GM12878 (cell line): Measurements from ENCODE around the gene HYDIN. TPM values are rescaled to one million over a fixed set of nuclear protein-coding genes. Genes with fewer than 3 reads are reported as not detected.

Experiments
- ATAC-seq: fragments of 200-7000 bp; cut with Tn5 transposase; 3 replicates; pipeline ENCODE4 v1.9.1; 2020; ENCODE audit warnings: mild to moderate bottlenecking, moderate library complexity
- BruUV-seq: library from RNA; stranded (reverse); fragments of 400-500 nt; replicated peaks from 2 replicates; lab custom pipeline; 2021; lab: Mats Ljungman, UMichigan
- CTCF ChIA-PET: fragments of 300-600 bp; sonication (Branson Sonifier 250); formaldehyde crosslinking; extraction: SDS; loops from one replicate; lab custom pipeline; 2021; ENCODE audit warnings: inconsistent platforms; lab: Yijun Ruan, JAX
- POLR2A ChIA-PET: fragments of 350-600 bp; formaldehyde crosslinking; extraction: SDS; loops from one replicate; lab custom pipeline; 2021; ENCODE audit warnings: inconsistent platforms; lab: Charles Lee
- RAD21 ChIA-PET: fragments of 300-600 bp; sonication (Branson Sonifier 250); formaldehyde crosslinking; loops from one replicate; lab custom pipeline; 2023; ENCODE audit warnings: antibody characterized with exemption; ENCODE audit not compliant: unreplicated experiment; lab: Charles Lee
- SMC1A ChIA-PET: fragments of 300-600 bp; sonication (Branson Sonifier 250); formaldehyde crosslinking; loops from one replicate; lab custom pipeline; 2023; ENCODE audit not compliant: unreplicated experiment, uncharacterized antibody; lab: Charles Lee
- DNase-seq: peaks from one replicate; pipeline ENCODE4 v3.0.0-alpha.2; 2011; ENCODE audit warnings: low read depth, low spot score
- FAIRE-seq: peaks from 3 replicates; lab custom pipeline; 2011; peaks lifted over from hg19 to GRCh38; lab: Jason Lieb, UNC
- H2AFZ ChIP-seq: 2 replicates; pipeline ENCODE4 v1.6.0; 2011; ENCODE audit warnings: low read depth, low read length, control low read depth; ENCODE audit not compliant: control insufficient read depth
- H3K27ac ChIP-seq: 2 replicates; pipeline ENCODE4 v1.5.1; 2011; ENCODE audit warnings: control low read depth; ENCODE audit not compliant: control insufficient read depth, insufficient read depth
- H3K27me3 ChIP-seq, 2 experiments: replicated peaks in 1 of 2; 2 replicates each; pipeline versions ENCODE4 v1.6.0 to v1.6.1; 2011; ENCODE audit warnings: low read length in 1 of 2; ENCODE audit not compliant: control insufficient read depth in 2 of 2, insufficient read depth in 2 of 2
- H3K36me3 ChIP-seq, 2 experiments: 2 replicates each; pipeline ENCODE4 v1.5.1; 2011; ENCODE audit warnings: low read length in 1 of 2; ENCODE audit not compliant: control insufficient read depth in 2 of 2, insufficient read depth in 2 of 2
- H3K4me1 ChIP-seq: 2 replicates; pipeline ENCODE4 v1.6.1; 2011; ENCODE audit warnings: mild to moderate bottlenecking, low read length, moderate library complexity, mixed read lengths; ENCODE audit not compliant: control insufficient read depth, insufficient read depth
- H3K4me2 ChIP-seq: 2 replicates; pipeline ENCODE4 v1.6.0; 2011; ENCODE audit warnings: control low read depth; ENCODE audit not compliant: control insufficient read depth, insufficient read depth
- H3K4me3 ChIP-seq: fragments of 200-600 bp; sonication (generic); 2 replicates; pipeline ENCODE4 v1.5.1; 2016
- H3K79me2 ChIP-seq: 2 replicates; pipeline ENCODE4 v1.6.0; 2011; ENCODE audit warnings: low read length; ENCODE audit not compliant: control insufficient read depth, insufficient read depth
- H3K9ac ChIP-seq: 2 replicates; pipeline ENCODE4 v1.8.0; 2011; ENCODE audit warnings: low read length, control low read depth, mixed read lengths; ENCODE audit not compliant: control insufficient read depth, insufficient read depth
- H3K9me3 ChIP-seq: replicated peaks from 3 replicates; pipeline ENCODE4 v1.5.1; 2011; ENCODE audit warnings: mild to moderate bottlenecking, low read length; ENCODE audit not compliant: control insufficient read depth, insufficient read depth
- H4K20me1 ChIP-seq: 2 replicates; pipeline ENCODE4 v1.6.0; 2011; ENCODE audit not compliant: control insufficient read depth, insufficient read depth
- BRCA1 ChIP-seq: IDR thresholded peaks from 2 replicates; pipeline ENCODE4 v1.6.1; 2011; ENCODE audit warnings: low read depth, low read length, improper control_type of control experiment
- CHD4 ChIP-seq: fragments of 200-600 bp; sonication (generic); IDR thresholded peaks from 2 replicates; pipeline ENCODE4 v1.6.1; 2016; ENCODE audit warnings: mild to moderate bottlenecking
- KLF5 ChIP-seq: fragments of 450-650 bp; IDR thresholded peaks from 2 replicates; pipeline ENCODE4 v1.6.1; 2014; ENCODE audit warnings: mild to moderate bottlenecking; ENCODE audit not compliant: partially characterized antibody
- MTA3 ChIP-seq: IDR thresholded peaks from 2 replicates; pipeline ENCODE4 v1.6.1; 2012; ENCODE audit warnings: low read length, inconsistent platforms, borderline replicate concordance
- SMC3 ChIP-seq: IDR thresholded peaks from 2 replicates; pipeline ENCODE4 v1.6.1; 2011; ENCODE audit warnings: low read length, improper control_type of control experiment, borderline replicate concordance
- WRNIP1 ChIP-seq: IDR thresholded peaks from 2 replicates; pipeline ENCODE4 v1.6.1; 2011; ENCODE audit warnings: low read depth, low read length, improper control_type of control experiment, borderline replicate concordance
- WGBS: methylation state at CpG from one replicate; pipeline ENCODE4 v1.1.6; 2016; ENCODE audit warnings: low lambda C conversion rate; ENCODE audit not compliant: insufficient replicate concordance, insufficient coverage; ENCODE audit errors: missing lambda C conversion rate; 5-methylcytosine and 5-hydroxymethylcytosine counted together
- in situ Hi-C: fragments of 300-500 bp; cut with MboI; formaldehyde crosslinking; loops from 9 replicates; pipeline ENCODE4 v1.14.3; 2018; ENCODE audit warnings: mixed read lengths
- intact Hi-C: fragments of 100-400 bp; cut with micrococcal nuclease; formaldehyde crosslinking; loops from one replicate; pipeline ENCODE4 v1.14.2; 2022; ENCODE audit not compliant: unreplicated experiment
- polyA plus RNA-seq, 11 experiments: library from polyadenylated mRNA; depleted of rRNA in 4 of 11; unstranded in 6 of 11; stranded (reverse) in 5 of 11; fragments of >200 nt; fragmentation: Nextera tagmentation in 4 of 11; fragmentation: Illumina TruSeq in 1 of 11; extraction: Ambion mirVana in 4 of 11; extraction: Trizol in 1 of 11; gene quantifications; 1 replicate in 1 of 11; 2 replicates in 10 of 11; pipeline versions ENCODE4 v1.2.1 to v1.2.3, GENCODE V29; 2011 to 2016; ENCODE audit warnings: inconsistent platforms in 2 of 11, missing spikeins in 2 of 11, low read depth in 1 of 11
- total RNA-seq, 4 experiments: library from RNA; depleted of rRNA in 3 of 4; stranded (reverse); fragments of >200 nt in 3 of 4; fragmentation: Illumina TruSeq in 1 of 4; extraction: Trizol in 1 of 4; gene quantifications; 2 replicates each; pipeline versions ENCODE4 v1.2.1 to v1.2.3, GENCODE V29; 2013 to 2021
- TF ChIP-seq, protein P1 (sequence below): IDR thresholded peaks from 2 replicates; pipeline ENCODE4 v1.6.1; 2012; ENCODE audit warnings: low read depth, low read length, improper control_type of control experiment
- TF ChIP-seq, protein P2 (sequence below): fragments of 450-650 bp; formaldehyde crosslinking; IDR thresholded peaks from 2 replicates; pipeline ENCODE4 v1.4.0; 2022; ENCODE audit warnings: mild to moderate bottlenecking, moderate library complexity
- TF ChIP-seq, protein P3 (sequence below): fragments of 450-650 bp; IDR thresholded peaks from 2 replicates; pipeline ENCODE4 v1.6.1; 2017; ENCODE audit warnings: low read depth, mild to moderate bottlenecking, moderate library complexity

The HYDIN gene
- total and polyA plus RNA-seq, 10 of the 15 experiments (the other 5 are each of a cell fraction or from before 2014, with no cell fraction given) = 0.01 to 0.30 (median 0.10) TPM; not detected in 7

DNA sequence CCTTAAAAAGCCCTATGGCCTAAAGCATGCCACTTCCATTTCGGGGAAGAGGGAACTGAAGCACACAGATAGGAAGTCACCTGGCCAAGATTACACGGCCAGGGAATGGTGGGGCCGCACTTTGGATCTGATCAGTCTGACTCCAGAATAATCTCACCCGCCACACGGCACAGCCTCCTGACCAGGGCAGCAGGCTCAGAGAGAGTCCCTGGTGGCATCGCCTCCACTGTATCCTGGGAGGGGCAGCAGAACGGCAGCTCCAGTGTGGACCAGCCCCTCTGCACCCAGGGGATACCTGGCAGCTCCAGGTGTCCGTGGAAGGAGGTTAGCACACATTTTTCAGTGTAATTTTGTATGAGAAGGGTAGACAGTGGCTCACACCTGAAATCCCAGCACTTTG lies 465.0 kb downstream of the HYDIN start:
- no TSS peak for BruUV-seq
- in situ Hi-C loops = no loop called here

More for the DNA sequence above, 465.0 kb downstream of the HYDIN start:
- TF ChIP-seq WRNIP1 (no peak), CHD4 (no peak), KLF5 (no peak), MTA3 (no peak), SMC3 (no peak), BRCA1 (no peak)
- TF ChIP-seq, protein P1, sequence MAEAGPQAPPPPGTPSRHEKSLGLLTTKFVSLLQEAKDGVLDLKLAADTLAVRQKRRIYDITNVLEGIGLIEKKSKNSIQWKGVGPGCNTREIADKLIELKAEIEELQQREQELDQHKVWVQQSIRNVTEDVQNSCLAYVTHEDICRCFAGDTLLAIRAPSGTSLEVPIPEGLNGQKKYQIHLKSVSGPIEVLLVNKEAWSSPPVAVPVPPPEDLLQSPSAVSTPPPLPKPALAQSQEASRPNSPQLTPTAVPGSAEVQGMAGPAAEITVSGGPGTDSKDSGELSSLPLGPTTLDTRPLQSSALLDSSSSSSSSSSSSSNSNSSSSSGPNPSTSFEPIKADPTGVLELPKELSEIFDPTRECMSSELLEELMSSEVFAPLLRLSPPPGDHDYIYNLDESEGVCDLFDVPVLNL = no peak
- TF ChIP-seq, protein P2, sequence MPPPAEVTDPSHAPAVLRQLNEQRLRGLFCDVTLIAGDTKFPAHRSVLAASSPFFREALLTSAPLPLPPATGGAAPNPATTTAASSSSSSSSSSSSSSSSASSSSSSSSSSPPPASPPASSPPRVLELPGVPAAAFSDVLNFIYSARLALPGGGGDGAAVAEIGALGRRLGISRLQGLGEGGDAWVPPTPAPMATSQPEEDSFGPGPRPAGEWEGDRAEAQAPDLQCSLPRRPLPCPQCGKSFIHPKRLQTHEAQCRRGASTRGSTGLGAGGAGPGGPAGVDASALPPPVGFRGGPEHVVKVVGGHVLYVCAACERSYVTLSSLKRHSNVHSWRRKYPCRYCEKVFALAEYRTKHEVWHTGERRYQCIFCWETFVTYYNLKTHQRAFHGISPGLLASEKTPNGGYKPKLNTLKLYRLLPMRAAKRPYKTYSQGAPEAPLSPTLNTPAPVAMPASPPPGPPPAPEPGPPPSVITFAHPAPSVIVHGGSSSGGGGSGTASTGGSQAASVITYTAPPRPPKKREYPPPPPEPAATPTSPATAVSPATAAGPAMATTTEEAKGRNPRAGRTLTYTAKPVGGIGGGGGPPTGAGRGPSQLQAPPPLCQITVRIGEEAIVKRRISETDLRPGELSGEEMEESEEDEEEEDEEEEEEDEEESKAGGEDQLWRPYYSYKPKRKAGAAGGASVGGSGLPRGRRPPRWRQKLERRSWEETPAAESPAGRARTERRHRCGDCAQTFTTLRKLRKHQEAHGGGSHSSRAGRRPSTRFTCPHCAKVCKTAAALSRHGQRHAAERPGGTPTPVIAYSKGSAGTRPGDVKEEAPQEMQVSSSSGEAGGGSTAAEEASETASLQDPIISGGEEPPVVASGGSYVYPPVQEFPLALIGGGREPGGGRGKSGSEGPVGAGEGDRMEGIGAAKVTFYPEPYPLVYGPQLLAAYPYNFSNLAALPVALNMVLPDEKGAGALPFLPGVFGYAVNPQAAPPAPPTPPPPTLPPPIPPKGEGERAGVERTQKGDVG = no peak
- TF ChIP-seq, protein P3, sequence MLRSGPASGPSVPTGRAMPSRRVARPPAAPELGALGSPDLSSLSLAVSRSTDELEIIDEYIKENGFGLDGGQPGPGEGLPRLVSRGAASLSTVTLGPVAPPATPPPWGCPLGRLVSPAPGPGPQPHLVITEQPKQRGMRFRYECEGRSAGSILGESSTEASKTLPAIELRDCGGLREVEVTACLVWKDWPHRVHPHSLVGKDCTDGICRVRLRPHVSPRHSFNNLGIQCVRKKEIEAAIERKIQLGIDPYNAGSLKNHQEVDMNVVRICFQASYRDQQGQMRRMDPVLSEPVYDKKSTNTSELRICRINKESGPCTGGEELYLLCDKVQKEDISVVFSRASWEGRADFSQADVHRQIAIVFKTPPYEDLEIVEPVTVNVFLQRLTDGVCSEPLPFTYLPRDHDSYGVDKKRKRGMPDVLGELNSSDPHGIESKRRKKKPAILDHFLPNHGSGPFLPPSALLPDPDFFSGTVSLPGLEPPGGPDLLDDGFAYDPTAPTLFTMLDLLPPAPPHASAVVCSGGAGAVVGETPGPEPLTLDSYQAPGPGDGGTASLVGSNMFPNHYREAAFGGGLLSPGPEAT = no peak
- Histone ChIP-seq H3K79me2 (no peaks in the 10 kb centered on the region), H3K36me3 (peaks cover 5 to 11% of the 10 kb centered on the region in 2 experiments; a peak in 3 of 4 replicates), H3K9me3 (no peaks in the 10 kb centered on the region), H3K4me3 (no peak overlapping the region), H2AFZ (no peak overlapping the region), H4K20me1 (no peaks in the 10 kb centered on the region), H3K27me3 (no peaks in the 10 kb centered on the region), H3K27ac (no peak overlapping the region), H3K4me1 (no peaks in the 10 kb centered on the region), H3K4me2 (no peak overlapping the region), H3K9ac (no peak overlapping the region)
- no peak for ATAC-seq
- WGBS = 84% methylated on average over 8 of the region's 8 CpGs
- intact Hi-C loops = no loop called here
- no peak for FAIRE-seq
- no peak for DNase-seq
- POLR2A ChIA-PET = no interaction called here
- RAD21 ChIA-PET = no interaction called here
- CTCF ChIA-PET = no interaction called here
- SMC1A ChIA-PET = no interaction called here
